HAP-1 (cell line): ENCODE data around the gene CPN1.
A peak's percentile ranks its signal among the peaks of the same experiment; 100 is the strongest.
"Not testable (repeated sequence)": the region's sequence is repeated elsewhere in the genome, so short reads cannot be mapped to it uniquely, and the experiment has no call there.

ENCODE experiments used
- DNase-seq, 2 experiments: peaks; one replicate each; pipeline ENCODE4 v3.0.0-alpha.2; 2016 to 2020; ENCODE audit warnings: low spot score in 2 of 2
- H3K27me3 ChIP-seq: fragments of 250-450 bp; sonication (Bioruptor Pico); 2 replicates; pipeline ENCODE4 v1.5.1; 2020; ENCODE audit warnings: low read depth, mild to moderate bottlenecking, moderate library complexity
- H3K36me3 ChIP-seq: fragments of 250-450 bp; sonication (Bioruptor Pico); replicated peaks from 2 replicates; pipeline ENCODE4 v1.5.1; 2020; ENCODE audit warnings: mild to moderate bottlenecking
- H3K4me1 ChIP-seq: fragments of 250-450 bp; sonication (Bioruptor Pico); 2 replicates; pipeline ENCODE4 v1.5.1; 2020; ENCODE audit warnings: mild to moderate bottlenecking
- H3K4me3 ChIP-seq: fragments of 250-450 bp; sonication (Bioruptor Pico); 2 replicates; pipeline ENCODE4 v1.5.1; 2020; ENCODE audit warnings: mild to moderate bottlenecking, moderate library complexity
- H3K9me3 ChIP-seq: fragments of 250-450 bp; sonication (Bioruptor Pico); 2 replicates; pipeline ENCODE4 v1.5.1; 2020; ENCODE audit warnings: mild to moderate bottlenecking, moderate library complexity
- in situ Hi-C: fragments of 300-500 bp; cut with MboI; formaldehyde crosslinking; loops from 3 replicates; pipeline ENCODE4 v1.14.3; 2020; ENCODE audit warnings: low sequenced_read_pairs, inconsistent platforms, mixed read lengths

The CPN1 gene

GRCh38 chr10:100027416-100027815 is 54.3 kb downstream of the CPN1 start:
- H3K27me3 ChIP-seq: no peaks in the 10 kb centered on the region
- H3K4me3 ChIP-seq: no peak overlapping the region
- no peak for DNase-seq
- no peaks in the 10 kb centered on the region for H3K36me3 ChIP-seq
- in situ Hi-C loops: no loop called here
- H3K9me3 ChIP-seq: peaks cover 8% of the 10 kb centered on the region
- H3K4me1 ChIP-seq: no peaks in the 10 kb centered on the region

GRCh38 chr10:100025576-100025975 is 56.1 kb downstream of the CPN1 start:
- no peaks in the 10 kb centered on the region for H3K36me3 ChIP-seq
- no peaks in the 10 kb centered on the region for H3K4me1 ChIP-seq
- in situ Hi-C loops: no loop called here
- peaks cover 8% of the 10 kb centered on the region for H3K9me3 ChIP-seq
- H3K27me3 ChIP-seq: no peaks in the 10 kb centered on the region
- H3K4me3 ChIP-seq: no peak overlapping the region
- DNase-seq: no peak

- no peak for DNase-seq
- Histone ChIP-seq H3K4me3 (no peak overlapping the region), H3K36me3 (no peaks in the 10 kb centered on the region), H3K27me3 (no peaks in the 10 kb centered on the region), H3K9me3 (peaks cover 8% of the 10 kb centered on the region), H3K4me1 (no peaks in the 10 kb centered on the region)
- in situ Hi-C loops: no loop called here
Observed at GRCh38 chr10:100024748-100025147, 56.9 kb downstream of the CPN1 start.

GRCh38 chr10:100022403-100022802 is 59.3 kb downstream of the CPN1 start:
- no peaks in the 10 kb centered on the region for H3K36me3 ChIP-seq
- in situ Hi-C loops: no loop called here
- H3K4me1 ChIP-seq: no peaks in the 10 kb centered on the region
- no peaks in the 10 kb centered on the region for H3K27me3 ChIP-seq
- no peak overlapping the region for H3K4me3 ChIP-seq
- H3K9me3 ChIP-seq: no peaks in the 10 kb centered on the region; the same call in 1 of the 2 replicates
- DNase-seq: no peak

- H3K27me3 ChIP-seq: no peaks in the 10 kb centered on the region
- no peak for DNase-seq
- no peaks in the 10 kb centered on the region for H3K9me3 ChIP-seq
- no peaks in the 10 kb centered on the region for H3K4me1 ChIP-seq
- in situ Hi-C loops: no loop called here
- H3K4me3 ChIP-seq: no peak overlapping the region
- H3K36me3 ChIP-seq: no peaks in the 10 kb centered on the region
Observed at GRCh38 chr10:100021322-100021721, 60.3 kb downstream of the CPN1 start.

GRCh38 chr10:100020886-100021253 is 60.8 kb downstream of the CPN1 start:
- Histone ChIP-seq H3K4me1 (no peaks in the 10 kb centered on the region), H3K36me3 (no peaks in the 10 kb centered on the region), H3K27me3 (no peaks in the 10 kb centered on the region), H3K9me3 (no peaks in the 10 kb centered on the region), H3K4me3 (no peak overlapping the region)
- DNase-seq: no peak
- in situ Hi-C loops: no loop called here

GRCh38 chr10:100020142-100020885 is 61.4 kb downstream of the CPN1 start:
- Histone ChIP-seq H3K9me3 (no peaks in the 10 kb centered on the region), H3K27me3 (no peaks in the 10 kb centered on the region), H3K4me3 (no peak overlapping the region), H3K36me3 (no peaks in the 10 kb centered on the region), H3K4me1 (no peaks in the 10 kb centered on the region)
- in situ Hi-C loops: no loop called here
- DNase-seq: no peak

- Histone ChIP-seq H3K9me3 (no peaks in the 10 kb centered on the region), H3K36me3 (no peaks in the 10 kb centered on the region), H3K4me1 (no peaks in the 10 kb centered on the region), H3K4me3 (no peak overlapping the region), H3K27me3 (no peaks in the 10 kb centered on the region)
- no peak for DNase-seq
- in situ Hi-C loops: no loop called here
Observed at GRCh38 chr10:100019787-100020141, 61.9 kb downstream of the CPN1 start.

- DNase-seq: no peak
- H3K4me1 ChIP-seq: peaks cover 3% of the 10 kb centered on the region; the same call in 1 of the 2 replicates
- H3K36me3 ChIP-seq: no peaks in the 10 kb centered on the region
- in situ Hi-C loops: no loop called here
- H3K9me3 ChIP-seq: no peaks in the 10 kb centered on the region
- no peaks in the 10 kb centered on the region for H3K27me3 ChIP-seq
- H3K4me3 ChIP-seq: no peak overlapping the region
Observed at GRCh38 chr10:100014071-100014762, 67.5 kb downstream of the CPN1 start.

GRCh38 chr10:100013621-100014020 is 68.0 kb downstream of the CPN1 start:
- in situ Hi-C loops: no loop called here
- H3K4me1 ChIP-seq: peaks cover 3% of the 10 kb centered on the region; the same call in 1 of the 2 replicates
- no peak for DNase-seq

GRCh38 chr10:100011906-100012305 is 69.8 kb downstream of the CPN1 start:
- H3K9me3 ChIP-seq, H3K36me3 ChIP-seq, H3K4me3 ChIP-seq, in situ Hi-C loops, H3K27me3 ChIP-seq, DNase-seq: not testable (repeated sequence)
- peaks cover 19% of the 10 kb centered on the region for H3K4me1 ChIP-seq

More at GRCh38 chr10:100013621-100014020, 68.0 kb downstream of the CPN1 start:
- H3K4me3 ChIP-seq: no peak overlapping the region
- no peaks in the 10 kb centered on the region for H3K36me3 ChIP-seq
- H3K9me3 ChIP-seq: no peaks in the 10 kb centered on the region
- H3K27me3 ChIP-seq: no peaks in the 10 kb centered on the region

GRCh38 chr10:100009793-100010676 is 71.6 kb downstream of the CPN1 start, which contains the start of gene DNMBP:
Gene DNMBP, minus strand, starts transcription at chr10:100009947. Its CDS starts 37,823 bp downstream, at chr10:99972124.
- no peaks in the 10 kb centered on the region for H3K9me3 ChIP-seq
- no peaks in the 10 kb centered on the region for H3K36me3 ChIP-seq
- H3K27me3 ChIP-seq: no peaks in the 10 kb centered on the region
- DNase-seq: peak; percentile 75 to 87
- peak within 1 kb of the TSS; percentile 73 for H3K4me3 ChIP-seq
- peaks cover 34% of the 10 kb centered on the region for H3K4me1 ChIP-seq
- in situ Hi-C loops: loop anchor here (10.0 kb wide), 1 partner anchor 95 kb away; no protein-coding TSS in a partner anchor

- H3K36me3 ChIP-seq: no peaks in the 10 kb centered on the region
- in situ Hi-C loops: loop anchor here (10.0 kb wide), 1 partner anchor 95 kb away; no protein-coding TSS in a partner anchor
- no peaks in the 10 kb centered on the region for H3K9me3 ChIP-seq
- H3K4me1 ChIP-seq: peaks cover 34% of the 10 kb centered on the region
- H3K27me3 ChIP-seq: no peaks in the 10 kb centered on the region
- H3K4me3 ChIP-seq: peak overlapping the region; percentile 73
- DNase-seq: peak; percentile 27 to 66
Observed at GRCh38 chr10:100009283-100009792, 72.3 kb downstream of the CPN1 start.
